OCI-LY3 (cell line): Measurements from ENCODE around the gene FREM2.

ENCODE experiments used
- H2AFZ ChIP-seq: fragments of 200-600, 300-600 bp; shearing (Covaris generic); 2 replicates; pipeline ENCODE4 v1.6.0; 2014; ENCODE audit warnings: antibody characterized with exemption, low read depth, low read length
- H3K27ac ChIP-seq: fragments of 200-600, 300-600 bp; sonication (generic); 2 replicates; pipeline ENCODE4 v1.5.1; 2014; ENCODE audit warnings: mild to moderate bottlenecking, low read length, moderate library complexity, mixed read lengths
- H3K27me3 ChIP-seq: fragments of 200-600, 300-600 bp; sonication (generic); 2 replicates; pipeline ENCODE4 v1.6.1; 2014; ENCODE audit warnings: low read depth, low read length, mixed read lengths
- H3K36me3 ChIP-seq: fragments of 200-600, 300-600 bp; sonication (generic); replicated peaks from 2 replicates; pipeline ENCODE3; 2014; ENCODE audit warnings: low read depth, low read length, mixed read lengths
- H3K4me1 ChIP-seq: fragments of 300-600, 200-600 bp; sonication (generic); 2 replicates; pipeline ENCODE4 v1.6.1; 2014; ENCODE audit warnings: low read length, mixed read lengths
- H3K4me2 ChIP-seq: fragments of 200-600, 300-600 bp; sonication (generic); 2 replicates; pipeline ENCODE4 v1.6.1; 2014; ENCODE audit warnings: low read length, mixed read lengths
- H3K4me3 ChIP-seq: fragments of 300-600, 200-600 bp; sonication (generic); 2 replicates; pipeline ENCODE4 v1.5.1; 2014; ENCODE audit warnings: antibody characterized with exemption, mild to moderate bottlenecking, low read length, moderate library complexity
- H3K79me2 ChIP-seq: fragments of 300-600, 200-600 bp; shearing (Covaris generic); 2 replicates; pipeline ENCODE4 v1.6.1; 2014; ENCODE audit warnings: mild to moderate bottlenecking, low read length, mixed read lengths
- H3K9ac ChIP-seq: fragments of 300-600, 200-600 bp; shearing (Covaris generic); 2 replicates; pipeline ENCODE4 v1.6.0; 2014; ENCODE audit warnings: mild to moderate bottlenecking, low read length, moderate library complexity
- H3K9me3 ChIP-seq: fragments of 200-600, 300-600 bp; shearing (Covaris generic); 2 replicates; pipeline ENCODE4 v1.6.1; 2014; ENCODE audit warnings: low read length, mixed read lengths; ENCODE audit not compliant: insufficient read depth
- H4K20me1 ChIP-seq: fragments of 200-600, 300-600 bp; sonication (generic); 2 replicates; pipeline ENCODE4 v1.6.1; 2016; ENCODE audit warnings: low read length, mixed read lengths; ENCODE audit not compliant: insufficient read depth
- EZH2phosphoT487 ChIP-seq: fragments of 200-600 bp; shearing (Covaris generic); IDR thresholded peaks from 2 replicates; pipeline ENCODE4 v1.6.1; 2018; ENCODE audit warnings: antibody characterized with exemption, mixed run types, low read depth
- TF ChIP-seq, protein P1 (sequence below): fragments of 200-600, 300-600 bp; sonication (generic); IDR thresholded peaks from 2 replicates; pipeline ENCODE4 v1.5.1; 2014; ENCODE audit warnings: antibody characterized with exemption, low read length, low read depth

Gene FREM2

DNA sequence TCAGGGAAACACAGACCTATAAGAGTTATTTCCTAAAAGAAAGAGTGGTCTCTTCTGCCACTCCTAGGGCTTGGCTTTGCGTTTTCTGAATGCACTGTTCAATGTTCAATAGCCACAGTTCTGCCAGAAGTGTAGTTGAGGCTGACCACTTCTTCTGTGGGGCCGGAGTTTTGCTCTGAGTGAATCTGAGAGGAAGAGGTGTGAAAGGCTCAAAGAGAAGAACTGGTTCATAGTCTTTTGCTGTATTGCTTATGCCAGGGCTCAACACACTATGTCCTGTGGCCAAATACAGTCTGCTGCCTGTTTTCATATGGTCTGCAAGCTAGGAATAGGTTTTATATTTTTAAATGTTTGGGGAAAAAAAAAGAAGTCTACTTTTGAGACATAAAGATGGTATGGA, 175.6 kb downstream of the FREM2 start:
- no peaks in the 10 kb centered on the region for H3K9me3 ChIP-seq
- H3K9ac ChIP-seq = no peak overlapping the region
- H3K4me1 ChIP-seq = no peaks in the 10 kb centered on the region
- H3K36me3 ChIP-seq = no peaks in the 10 kb centered on the region
- no peaks in the 10 kb centered on the region for H3K79me2 ChIP-seq
- H3K4me2 ChIP-seq = no peak overlapping the region
- H3K27ac ChIP-seq = no peak overlapping the region
- no peaks in the 10 kb centered on the region for H4K20me1 ChIP-seq
- no peaks in the 10 kb centered on the region for H3K27me3 ChIP-seq
- no peak overlapping the region for H3K4me3 ChIP-seq
- no peak overlapping the region for H2AFZ ChIP-seq
- TF ChIP-seq EZH2phosphoT487 = no peak
- TF ChIP-seq, protein P1, sequence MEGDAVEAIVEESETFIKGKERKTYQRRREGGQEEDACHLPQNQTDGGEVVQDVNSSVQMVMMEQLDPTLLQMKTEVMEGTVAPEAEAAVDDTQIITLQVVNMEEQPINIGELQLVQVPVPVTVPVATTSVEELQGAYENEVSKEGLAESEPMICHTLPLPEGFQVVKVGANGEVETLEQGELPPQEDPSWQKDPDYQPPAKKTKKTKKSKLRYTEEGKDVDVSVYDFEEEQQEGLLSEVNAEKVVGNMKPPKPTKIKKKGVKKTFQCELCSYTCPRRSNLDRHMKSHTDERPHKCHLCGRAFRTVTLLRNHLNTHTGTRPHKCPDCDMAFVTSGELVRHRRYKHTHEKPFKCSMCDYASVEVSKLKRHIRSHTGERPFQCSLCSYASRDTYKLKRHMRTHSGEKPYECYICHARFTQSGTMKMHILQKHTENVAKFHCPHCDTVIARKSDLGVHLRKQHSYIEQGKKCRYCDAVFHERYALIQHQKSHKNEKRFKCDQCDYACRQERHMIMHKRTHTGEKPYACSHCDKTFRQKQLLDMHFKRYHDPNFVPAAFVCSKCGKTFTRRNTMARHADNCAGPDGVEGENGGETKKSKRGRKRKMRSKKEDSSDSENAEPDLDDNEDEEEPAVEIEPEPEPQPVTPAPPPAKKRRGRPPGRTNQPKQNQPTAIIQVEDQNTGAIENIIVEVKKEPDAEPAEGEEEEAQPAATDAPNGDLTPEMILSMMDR = no peak

- Histone ChIP-seq H3K79me2 (no peaks in the 10 kb centered on the region), H3K36me3 (no peaks in the 10 kb centered on the region), H2AFZ (no peak overlapping the region), H3K4me1 (no peaks in the 10 kb centered on the region), H3K9ac (no peak overlapping the region), H4K20me1 (no peaks in the 10 kb centered on the region), H3K4me3 (no peak overlapping the region), H3K4me2 (no peak overlapping the region), H3K27me3 (peaks cover 1% of the 10 kb centered on the region; the same call in 1 of the 2 replicates), H3K27ac (no peak overlapping the region), H3K9me3 (no peaks in the 10 kb centered on the region)
- TF ChIP-seq, protein P1 = no peak
- TF ChIP-seq EZH2phosphoT487 = no peak
Observed at GRCh38 chr13:38863536-38863935, 176.7 kb downstream of the FREM2 start.

GRCh38 chr13:38866649-38867048, 179.8 kb downstream of the FREM2 start:
- Histone ChIP-seq H3K4me2 (no peak overlapping the region), H3K36me3 (no peaks in the 10 kb centered on the region), H3K27ac (no peak overlapping the region), H3K9me3 (no peaks in the 10 kb centered on the region), H3K79me2 (no peaks in the 10 kb centered on the region), H4K20me1 (no peaks in the 10 kb centered on the region), H3K4me3 (no peak overlapping the region), H3K9ac (no peak overlapping the region), H3K27me3 (peaks cover 14% of the 10 kb centered on the region; the same call in 1 of the 2 replicates), H3K4me1 (no peaks in the 10 kb centered on the region), H2AFZ (no peak overlapping the region)
- TF ChIP-seq, protein P1 = peak; percentile 18; the same call in 1 of the 2 replicates
- no peak for TF ChIP-seq EZH2phosphoT487

DNA sequence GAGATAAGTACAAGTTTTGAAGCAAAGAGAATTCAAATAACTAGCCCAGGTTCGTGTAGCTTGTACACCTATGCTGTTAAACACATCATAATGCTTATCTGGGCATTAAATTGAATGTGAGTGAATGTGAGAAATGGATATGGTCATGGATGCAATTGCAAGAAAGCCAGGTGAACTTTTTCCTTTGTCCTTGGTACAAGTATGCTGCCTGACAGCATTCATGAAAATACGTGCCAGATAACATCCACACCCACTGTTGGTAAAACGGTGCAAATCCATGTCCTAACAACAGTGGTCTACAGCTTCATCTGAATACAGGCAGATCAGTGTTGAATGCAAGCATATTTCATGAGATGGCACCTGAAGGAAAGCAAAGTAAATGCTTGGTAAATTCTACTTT, 181.5 kb downstream of the FREM2 start:
- no peak overlapping the region for H3K9ac ChIP-seq
- no peak overlapping the region for H3K27ac ChIP-seq
- no peaks in the 10 kb centered on the region for H3K79me2 ChIP-seq
- no peaks in the 10 kb centered on the region for H3K4me1 ChIP-seq
- TF ChIP-seq, protein P1 = no peak
- TF ChIP-seq EZH2phosphoT487 = no peak
- no peaks in the 10 kb centered on the region for H4K20me1 ChIP-seq
- no peak overlapping the region for H3K4me2 ChIP-seq
- H3K36me3 ChIP-seq = no peaks in the 10 kb centered on the region
- H3K27me3 ChIP-seq = peaks cover 14% of the 10 kb centered on the region; the same call in 1 of the 2 replicates
- no peak overlapping the region for H3K4me3 ChIP-seq
- no peak overlapping the region for H2AFZ ChIP-seq
- no peaks in the 10 kb centered on the region for H3K9me3 ChIP-seq
